Mucosa of rectum (tissue), 2 donors: ENCODE results near the gene CHN2.
A peak's percentile ranks its signal among the peaks of the same experiment; 100 is the strongest.

Experiments
- H3K27ac ChIP-seq, 2 donors: one replicate each; pipeline ENCODE4 v1.7.0; 2013; ENCODE audit warnings: inconsistent platforms in 2 of 2, low read depth in 2 of 2, low read length in 2 of 2
- H3K27me3 ChIP-seq, 2 donors: one replicate each; pipeline ENCODE4 v1.7.0; 2013; ENCODE audit warnings: low read length in 2 of 2; ENCODE audit not compliant: control insufficient read depth in 2 of 2, insufficient read depth in 2 of 2
- H3K36me3 ChIP-seq, 2 donors: one replicate each; pipeline ENCODE4 v1.7.0; 2013; ENCODE audit warnings: low read length in 2 of 2; ENCODE audit not compliant: control insufficient read depth in 2 of 2, insufficient read depth in 2 of 2
- H3K4me1 ChIP-seq, 2 donors: one replicate each; pipeline ENCODE4 v1.7.0; 2013; ENCODE audit warnings: low read length in 2 of 2, mild to moderate bottlenecking in 1 of 2; ENCODE audit not compliant: control insufficient read depth in 2 of 2, insufficient read depth in 2 of 2
- H3K4me3 ChIP-seq, 2 donors: one replicate each; pipeline ENCODE4 v1.7.0; 2013; ENCODE audit warnings: low read length in 2 of 2
- H3K9ac ChIP-seq, 2 donors: one replicate each; pipeline ENCODE4 v1.7.0; 2013; ENCODE audit warnings: low read length in 2 of 2, low read depth in 1 of 2, mild to moderate bottlenecking in 1 of 2
- H3K9me3 ChIP-seq, 2 donors: one replicate each; pipeline ENCODE4 v1.7.0; 2013; ENCODE audit warnings: low read length in 2 of 2; ENCODE audit not compliant: control insufficient read depth in 2 of 2
- donor health status: healthy.
- donor health status: Normal muscosa, but diverticular disease.

Gene CHN2

DNA sequence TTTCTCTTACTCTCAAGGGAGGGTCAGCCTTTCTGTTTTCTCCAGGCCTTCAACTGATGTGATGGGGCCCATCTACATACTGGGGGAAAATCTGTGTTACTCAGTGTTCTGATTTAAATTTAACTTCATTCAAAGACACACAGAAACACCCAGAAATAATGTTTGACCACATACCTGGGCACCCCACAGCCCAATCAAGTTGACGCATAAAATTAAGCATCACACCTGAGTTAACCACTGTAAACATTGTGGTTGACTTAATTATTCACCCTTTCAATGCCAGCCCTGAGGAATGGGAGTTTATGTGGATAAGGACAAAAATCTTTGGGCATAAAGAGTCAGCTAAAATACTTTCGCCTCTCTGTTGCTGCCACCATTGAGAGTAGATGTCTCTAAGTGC, 10.0 kb upstream of the CHN2 start:
- no peaks in the 10 kb centered on the region for H3K9me3 ChIP-seq

DNA sequence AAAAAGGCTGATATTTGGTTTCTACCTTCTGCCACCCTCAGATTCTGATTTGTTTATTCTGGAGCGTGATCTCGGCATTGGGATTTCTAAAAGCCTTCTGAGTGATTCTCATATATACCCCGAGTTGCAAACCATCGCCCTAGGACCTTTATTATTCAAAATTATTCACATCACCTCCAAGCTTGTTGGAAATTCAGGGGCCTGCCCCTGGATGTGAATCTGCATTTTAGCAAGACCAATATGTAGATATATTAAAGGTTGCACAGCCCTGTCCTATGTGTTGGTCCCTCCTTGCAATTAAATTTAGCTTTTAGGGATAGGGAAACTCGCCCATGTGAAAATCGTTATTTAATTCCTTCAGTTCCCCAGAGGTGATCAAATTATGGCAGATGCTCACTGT, 9.0 kb upstream of the CHN2 start:
- H3K4me1 ChIP-seq: peaks cover 6 to 8% of the 10 kb centered on the region in 2 donors
- no peaks in the 10 kb centered on the region for H3K36me3 ChIP-seq
- no peaks in the 10 kb centered on the region for H3K9me3 ChIP-seq
- H3K4me3 ChIP-seq: no peak overlapping the region
- no peaks in the 10 kb centered on the region for H3K27me3 ChIP-seq
- no peak overlapping the region for H3K9ac ChIP-seq
- no peak overlapping the region for H3K27ac ChIP-seq

More for the DNA sequence above, 10.0 kb upstream of the CHN2 start:
- H3K36me3 ChIP-seq: no peaks in the 10 kb centered on the region
- no peak overlapping the region for H3K4me3 ChIP-seq
- no peaks in the 10 kb centered on the region for H3K27me3 ChIP-seq
- H3K4me1 ChIP-seq: peaks cover 0 to 2% of the 10 kb centered on the region in 2 donors
- no peak overlapping the region for H3K27ac ChIP-seq
- H3K9ac ChIP-seq: no peak overlapping the region

- Histone ChIP-seq H3K9ac (peak overlapping the region in 1 of 2 donors; percentile 25), H3K27ac (peak overlapping the region in 1 of 2 donors; percentile 46), H3K4me3 (peak overlapping the region; percentile 1 to 53)
These were observed 4.8 kb upstream of the CHN2 start for GRCh38 chr7:29189743-29190201.

DNA sequence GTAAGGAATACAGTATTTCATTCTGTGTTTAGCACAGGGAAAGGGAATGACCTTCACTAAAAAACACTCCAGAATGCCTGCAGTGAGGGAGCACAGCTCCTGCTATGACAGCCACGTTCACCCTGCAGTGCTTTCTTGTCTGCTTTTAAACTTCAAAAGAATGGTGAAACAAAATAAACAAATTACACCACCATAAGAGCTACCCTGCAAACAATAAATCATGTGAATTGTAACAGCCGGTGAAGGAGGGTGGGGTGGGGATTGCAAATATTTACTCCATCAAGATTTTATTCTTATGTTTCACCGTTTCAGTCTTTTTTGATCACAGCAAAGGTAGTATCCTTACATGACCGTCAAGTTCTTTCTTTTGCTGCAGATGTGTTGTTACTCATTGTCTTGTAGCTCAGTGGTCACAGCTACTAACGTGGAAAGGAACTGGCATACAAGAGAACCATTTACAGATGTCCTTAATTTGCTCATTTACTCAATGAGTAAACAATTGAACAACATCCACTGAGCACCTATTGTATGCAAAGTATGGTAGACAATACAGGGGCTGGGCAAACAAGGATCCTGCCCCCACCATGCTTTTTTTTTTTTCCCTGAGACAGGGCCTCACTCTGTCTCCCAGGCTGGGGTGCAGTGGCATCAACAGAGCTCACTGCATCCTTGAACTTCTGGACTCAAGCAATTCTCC, 4.1 kb upstream of the CHN2 start:
- Histone ChIP-seq H3K9me3 (no peaks in the 10 kb centered on the region), H3K4me1 (peaks cover 7 to 10% of the 10 kb centered on the region in 2 donors), H3K27ac (peak overlapping the region in 1 of 2 donors; percentile 46), H3K9ac (peak overlapping the region in 1 of 2 donors; percentile 25), H3K4me3 (peak overlapping the region; percentile 1 to 53), H3K36me3 (no peaks in the 10 kb centered on the region), H3K27me3 (no peaks in the 10 kb centered on the region)

More at GRCh38 chr7:29189743-29190201, 4.8 kb upstream of the CHN2 start:
- no peaks in the 10 kb centered on the region for H3K27me3 ChIP-seq
- no peaks in the 10 kb centered on the region for H3K9me3 ChIP-seq
- peaks cover 6 to 10% of the 10 kb centered on the region in 2 donors for H3K4me1 ChIP-seq
- no peaks in the 10 kb centered on the region for H3K36me3 ChIP-seq

DNA sequence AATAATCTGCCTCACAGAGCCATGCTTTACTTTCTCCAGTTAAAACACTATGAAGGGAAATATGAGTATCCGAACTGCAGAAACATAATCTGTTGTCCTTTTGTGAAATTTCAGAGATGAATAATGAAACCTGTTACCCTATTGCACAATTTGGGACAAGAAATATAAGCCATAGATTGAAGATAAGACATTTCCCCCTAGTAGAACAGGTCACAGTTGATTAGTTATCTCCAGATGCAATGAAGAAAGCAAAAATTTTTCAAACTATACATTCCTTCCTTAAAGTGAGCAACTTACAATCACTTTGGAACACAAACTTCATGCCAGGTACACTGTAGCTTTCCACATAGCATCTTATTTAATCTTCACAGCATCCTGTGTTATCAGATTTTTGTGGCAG, 2.3 kb upstream of the CHN2 start:
- H3K4me3 ChIP-seq: no peak overlapping the region

GRCh38 chr7:29192811-29193210, 1.8 kb upstream of the CHN2 start:
- Histone ChIP-seq H3K36me3 (no peaks in the 10 kb centered on the region), H3K4me1 (peaks cover 9 to 23% of the 10 kb centered on the region in 2 donors), H3K27ac (no peak overlapping the region), H3K9ac (no peak overlapping the region), H3K9me3 (no peaks in the 10 kb centered on the region), H3K4me3 (no peak overlapping the region), H3K27me3 (no peaks in the 10 kb centered on the region)

More for the DNA sequence above, 2.3 kb upstream of the CHN2 start:
- Histone ChIP-seq H3K36me3 (no peaks in the 10 kb centered on the region), H3K9me3 (no peaks in the 10 kb centered on the region), H3K4me1 (peaks cover 9 to 23% of the 10 kb centered on the region in 2 donors), H3K27ac (no peak overlapping the region), H3K9ac (no peak overlapping the region), H3K27me3 (no peaks in the 10 kb centered on the region)

DNA sequence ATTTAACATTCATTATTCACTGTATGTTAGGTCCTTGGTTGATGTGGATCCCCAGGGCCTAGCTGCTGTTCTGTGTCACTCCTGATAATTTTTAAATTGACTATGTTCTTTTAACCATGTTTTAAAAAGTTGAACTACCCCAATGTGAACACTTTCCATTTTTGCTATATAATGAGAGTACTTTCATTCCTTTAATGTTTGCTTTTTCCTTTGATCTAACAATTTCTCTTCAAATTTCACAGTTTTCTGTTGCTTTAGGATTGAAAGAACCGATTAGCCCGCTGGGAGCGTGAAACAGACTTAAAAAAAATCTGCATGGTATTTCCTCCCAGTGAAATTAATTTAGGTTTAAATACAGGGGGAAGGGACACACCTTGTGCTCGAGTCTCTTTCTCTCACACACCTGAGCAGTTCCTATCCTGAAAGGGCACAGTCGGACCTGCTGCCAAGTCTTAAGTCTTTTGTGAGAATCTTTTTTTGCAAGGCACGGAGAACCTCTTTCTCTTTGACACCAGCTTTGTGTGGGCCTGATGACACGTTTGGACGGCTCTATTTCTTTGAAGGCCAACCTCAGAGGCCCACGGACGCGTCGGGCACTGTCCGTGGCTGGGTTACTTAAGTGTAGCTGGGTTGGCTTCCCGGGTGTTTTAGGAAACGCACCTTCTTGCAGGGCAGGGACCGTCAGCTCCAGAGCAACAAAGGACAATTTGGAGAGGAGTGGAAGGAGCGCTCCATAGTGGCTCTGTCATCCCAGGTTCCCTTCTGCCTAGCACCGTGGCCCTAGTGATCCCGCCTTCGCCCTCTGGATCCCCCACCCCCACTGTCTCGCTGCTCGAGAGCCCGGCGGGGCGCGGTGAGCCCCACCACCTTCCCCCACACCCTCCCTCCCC, 1.0 kb upstream of the CHN2 start:
- no peaks in the 10 kb centered on the region for H3K36me3 ChIP-seq
- H3K4me3 ChIP-seq: peak overlapping the region; percentile 34 to 70
- H3K9ac ChIP-seq: peak overlapping the region in 1 of 2 donors; percentile 47
- no peaks in the 10 kb centered on the region for H3K9me3 ChIP-seq
- no peak overlapping the region for H3K27ac ChIP-seq
- H3K27me3 ChIP-seq: no peaks in the 10 kb centered on the region
- H3K4me1 ChIP-seq: peaks cover 9 to 23% of the 10 kb centered on the region in 2 donors

DNA sequence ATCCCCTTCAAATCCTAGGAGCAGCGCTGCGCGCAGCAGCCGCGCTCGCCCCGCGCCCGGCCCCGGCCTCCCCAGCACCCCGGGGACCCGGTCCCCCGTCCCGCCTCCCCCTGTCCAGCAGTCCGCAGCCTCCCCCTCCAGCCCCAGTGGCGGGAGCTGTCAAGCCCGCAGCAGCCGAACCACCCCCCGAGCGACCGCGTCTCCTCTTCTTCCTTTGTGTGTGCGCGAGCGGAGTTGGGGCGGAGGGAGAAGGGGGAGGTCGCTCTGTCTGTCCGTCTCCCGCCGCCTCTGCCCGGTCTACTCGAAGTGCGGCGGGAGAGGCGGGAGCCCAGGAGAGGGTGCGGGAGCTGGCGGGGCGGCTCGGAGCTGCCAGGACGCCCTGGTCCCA, 375 bp upstream of the CHN2 start:
- Histone ChIP-seq H3K27ac (peak overlapping the region; percentile 66 to 67), H3K4me1 (peaks cover 9 to 23% of the 10 kb centered on the region in 2 donors), H3K9me3 (no peaks in the 10 kb centered on the region), H3K9ac (peak overlapping the region in 1 of 2 donors; percentile 92), H3K27me3 (no peaks in the 10 kb centered on the region), H3K36me3 (no peaks in the 10 kb centered on the region), H3K4me3 (peak overlapping the region; percentile 70 to 72)

DNA sequence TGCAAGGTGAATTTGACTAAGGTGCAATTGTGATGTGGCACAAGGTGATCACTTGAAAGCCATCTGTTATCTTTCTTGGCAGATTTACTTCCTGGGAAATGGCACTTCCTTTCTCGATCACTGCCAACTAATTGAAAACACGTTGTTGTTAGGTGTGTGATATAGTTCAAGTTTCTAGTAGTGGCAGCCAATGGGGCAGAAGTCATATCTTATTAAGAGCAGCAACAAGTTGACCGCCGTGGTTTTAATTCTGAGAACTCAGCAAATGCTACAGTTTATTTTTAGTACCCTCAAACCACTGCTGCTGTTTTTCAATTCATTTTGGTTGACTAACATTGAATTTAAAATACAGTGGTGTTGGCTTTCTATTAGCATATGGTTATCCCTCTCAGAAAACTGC, 1.6 kb downstream of the CHN2 start:
- Histone ChIP-seq H3K9ac (no peak overlapping the region), H3K27ac (no peak overlapping the region), H3K36me3 (no peaks in the 10 kb centered on the region), H3K4me1 (peaks cover 3 to 13% of the 10 kb centered on the region in 2 donors), H3K4me3 (peak overlapping the region; percentile 70 to 72), H3K27me3 (no peaks in the 10 kb centered on the region), H3K9me3 (no peaks in the 10 kb centered on the region)
